ENCODE measurements around the gene PTPRE. TPM values are rescaled to one million over a fixed set of nuclear protein-coding genes. Genes with fewer than 3 reads are reported as not detected.

The PTPRE gene
- total and polyA plus RNA-seq, 10 of the 15 experiments (the other 5 are each of a cell fraction or from before 2014, with no cell fraction given): 2.9 to 7.6 (median 5.8) TPM

DNA sequence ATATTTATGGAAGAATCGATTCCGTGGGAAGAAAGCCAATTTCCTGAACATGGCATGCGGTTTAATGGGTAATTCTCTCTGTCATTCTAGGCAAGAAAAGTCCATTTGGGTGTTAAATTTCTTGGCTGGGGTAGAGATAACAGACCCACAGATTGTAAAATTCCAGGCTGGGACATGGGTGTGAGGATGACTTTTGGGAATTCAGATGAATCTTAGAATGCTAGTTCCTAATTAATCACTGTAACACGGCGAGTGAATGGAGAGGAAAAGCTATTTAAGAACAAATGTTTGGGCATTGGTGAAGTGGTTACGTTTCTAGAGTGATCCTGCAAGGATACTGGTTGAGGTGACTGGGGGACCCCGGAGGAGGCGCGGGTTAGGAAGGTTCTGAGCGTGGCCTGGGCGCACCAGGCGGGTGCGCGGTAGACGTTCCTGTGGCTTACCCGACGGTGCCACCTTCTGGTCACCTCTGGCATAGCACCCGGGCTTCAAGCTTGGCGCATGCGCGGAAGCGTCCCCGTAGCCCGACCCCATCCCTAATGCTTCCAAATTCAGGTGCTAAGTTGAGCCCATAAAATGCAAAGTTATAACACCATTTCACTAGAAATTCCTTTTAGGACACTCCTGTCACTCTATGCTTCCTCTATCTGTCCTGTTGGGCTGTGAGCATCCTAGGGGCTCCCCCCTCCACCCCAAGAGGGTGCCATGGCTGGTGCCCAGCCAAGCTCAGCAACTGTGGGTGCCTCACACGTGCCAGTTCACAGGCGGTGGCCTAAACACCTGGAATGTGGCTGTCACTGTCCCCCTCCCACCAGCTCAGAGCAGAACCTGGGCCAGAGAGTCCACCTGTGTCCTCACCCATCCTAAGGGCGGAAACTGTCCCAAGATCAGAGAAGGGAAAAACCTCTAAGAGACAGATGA is 104.4 kb downstream of the PTPRE start:
- intact Hi-C loops (cut with micrococcal nuclease; ENCODE audit: unreplicated experiment) (loop anchor here (1.0 to 2.0 kb wide), 4 partner anchors 58 to 295 kb away; no protein-coding TSS in a partner anchor), in situ Hi-C loops (cut with MboI) (loop anchor here (10.0 kb wide), 1 partner anchor 297 kb away; no protein-coding TSS in a partner anchor)
- H3K4me1 ChIP-seq (ENCODE audit: control insufficient read depth, insufficient read depth, low read length): no peaks in the 10 kb centered on the region
- H4K20me1 ChIP-seq (ENCODE audit: control insufficient read depth, insufficient read depth): no peaks in the 10 kb centered on the region
- no peak overlapping the region for H3K27ac ChIP-seq (ENCODE audit: control insufficient read depth, insufficient read depth)
- H3K36me3 ChIP-seq (ENCODE audit: control insufficient read depth in 2 of 2, insufficient read depth in 2 of 2, low read length in 1 of 2): no peaks in the 10 kb centered on the region
- FAIRE-seq (peak; percentile 69), ATAC-seq (peak; percentile 93), DNase-seq (ENCODE audit: low read depth, low spot score) (peak; percentile 19)
- no peaks in the 10 kb centered on the region for H3K79me2 ChIP-seq (ENCODE audit: control insufficient read depth, insufficient read depth, low read length)
- H3K4me2 ChIP-seq (ENCODE audit: control insufficient read depth, insufficient read depth): no peak overlapping the region
- H3K4me3 ChIP-seq: no peak overlapping the region
- ChIA-PET SMC1A (ENCODE audit: uncharacterized antibody, unreplicated experiment) (interaction anchor here (0.6 to 1.6 kb wide), 9 partner anchors 20 to 296 kb away, joined by 3 to 5 read pairs (median 3); no protein-coding TSS in a partner anchor), RAD21 (ENCODE audit: unreplicated experiment) (interaction anchor here (0.5 to 3.9 kb wide), 6 partner anchors 58 to 356 kb away, joined by 3 to 13 read pairs (median 3); partner anchors contain the start of gene PTPRE), CTCF (interaction anchor here (0.7 to 3.2 kb wide), 32 partner anchors 9 to 447 kb away, joined by 3 to 16 read pairs (median 4); partner anchors contain the start of gene PTPRE), POLR2A (no interaction called here)
- WGBS (ENCODE audit: insufficient coverage, insufficient replicate concordance, low lambda C conversion rate, missing lambda C conversion rate): 11% methylated on average over 27 of the region's 27 CpGs
- H3K9ac ChIP-seq (ENCODE audit: control insufficient read depth, insufficient read depth, low read length): no peak overlapping the region
- no peak overlapping the region for H2AFZ ChIP-seq (ENCODE audit: control insufficient read depth, low read depth, low read length)
- H3K9me3 ChIP-seq (replicated peaks; ENCODE audit: control insufficient read depth, insufficient read depth, low read length): no peaks in the 10 kb centered on the region
- no TSS peak for BruUV-seq (replicated peaks)
- H3K27me3 ChIP-seq (replicated peaks in 1 of 2; ENCODE audit: control insufficient read depth in 2 of 2, insufficient read depth in 2 of 2, low read length in 1 of 2): 0 out of 4 replicates have a peak, but pooled peaks cover 0 to 2% of the 10 kb centered on the region in 2 experiments
- no peak for TF ChIP-seq ESRRA (IDR thresholded peaks at IDR 0.05; ENCODE audit: low read length)
- peak; percentile 73 for TF ChIP-seq RAD21 (IDR thresholded peaks at IDR 0.05; ENCODE audit: insufficient read depth, low read depth, low read length)
- TF ChIP-seq, protein P1, sequence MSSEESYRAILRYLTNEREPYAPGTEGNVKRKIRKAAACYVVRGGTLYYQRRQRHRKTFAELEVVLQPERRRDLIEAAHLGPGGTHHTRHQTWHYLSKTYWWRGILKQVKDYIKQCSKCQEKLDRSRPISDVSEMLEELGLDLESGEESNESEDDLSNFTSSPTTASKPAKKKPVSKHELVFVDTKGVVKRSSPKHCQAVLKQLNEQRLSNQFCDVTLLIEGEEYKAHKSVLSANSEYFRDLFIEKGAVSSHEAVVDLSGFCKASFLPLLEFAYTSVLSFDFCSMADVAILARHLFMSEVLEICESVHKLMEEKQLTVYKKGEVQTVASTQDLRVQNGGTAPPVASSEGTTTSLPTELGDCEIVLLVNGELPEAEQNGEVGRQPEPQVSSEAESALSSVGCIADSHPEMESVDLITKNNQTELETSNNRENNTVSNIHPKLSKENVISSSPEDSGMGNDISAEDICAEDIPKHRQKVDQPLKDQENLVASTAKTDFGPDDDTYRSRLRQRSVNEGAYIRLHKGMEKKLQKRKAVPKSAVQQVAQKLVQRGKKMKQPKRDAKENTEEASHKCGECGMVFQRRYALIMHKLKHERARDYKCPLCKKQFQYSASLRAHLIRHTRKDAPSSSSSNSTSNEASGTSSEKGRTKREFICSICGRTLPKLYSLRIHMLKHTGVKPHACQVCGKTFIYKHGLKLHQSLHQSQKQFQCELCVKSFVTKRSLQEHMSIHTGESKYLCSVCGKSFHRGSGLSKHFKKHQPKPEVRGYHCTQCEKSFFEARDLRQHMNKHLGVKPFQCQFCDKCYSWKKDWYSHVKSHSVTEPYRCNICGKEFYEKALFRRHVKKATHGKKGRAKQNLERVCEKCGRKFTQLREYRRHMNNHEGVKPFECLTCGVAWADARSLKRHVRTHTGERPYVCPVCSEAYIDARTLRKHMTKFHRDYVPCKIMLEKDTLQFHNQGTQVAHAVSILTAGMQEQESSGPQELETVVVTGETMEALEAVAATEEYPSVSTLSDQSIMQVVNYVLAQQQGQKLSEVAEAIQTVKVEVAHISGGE (CRISPR knock-in tag; IDR thresholded peaks at IDR 0.05): no peak
- no peak for TF ChIP-seq YBX1 (IDR thresholded peaks at IDR 0.05)
- no peak for TF ChIP-seq POU2F2 (IDR thresholded peaks at IDR 0.05; ENCODE audit: borderline replicate concordance, low read depth, low read length)
- TF ChIP-seq NKRF (conservative IDR thresholded peaks at IDR 0.05): no peak
- no peak for TF ChIP-seq ASH2L (IDR thresholded peaks at IDR 0.05; ENCODE audit: borderline replicate concordance, low read depth)
- TF ChIP-seq CTCF (IDR thresholded peaks at IDR 0.05 in 2 of 3, conservative IDR thresholded peaks at IDR 0.05 in 1 of 3; ENCODE audit: control insufficient read depth in 2 of 3, extremely low read depth in 1 of 3, insufficient read depth in 1 of 3, low read depth in 3 of 3, low read length in 3 of 3): peak; percentile 97 to 99 (median 98); a peak in 5 of 6 replicates
- no peak; the same call in 1 of the 2 replicates for TF ChIP-seq ZNF207 (IDR thresholded peaks at IDR 0.05; ENCODE audit: borderline replicate concordance)
- TF ChIP-seq CEBPB (IDR thresholded peaks at IDR 0.05; ENCODE audit: borderline replicate concordance in 1 of 2, low read depth in 2 of 2, low read length in 2 of 2): no peak
- no peak for TF ChIP-seq TCF12 (IDR thresholded peaks at IDR 0.05; ENCODE audit: low read depth, low read length)
- no peak for TF ChIP-seq SIX5 (IDR thresholded peaks at IDR 0.05; ENCODE audit: low read depth, low read length, severe bottlenecking)
- TF ChIP-seq SMARCA5 (IDR thresholded peaks at IDR 0.05): peak; percentile 51; the same call in 1 of the 2 replicates
- TF ChIP-seq MTA2 (IDR thresholded peaks at IDR 0.05; ENCODE audit: low read depth): no peak
